SK-N-SH (cell line): ENCODE results near the gene OCA2.

Experiments
- CTCF ChIP-seq: fragments of 200-600 bp; sonication (generic); IDR thresholded peaks from 2 replicates; pipeline ENCODE4 v1.6.1; 2017; ENCODE audit warnings: antibody characterized with exemption, mild to moderate bottlenecking, moderate library complexity
- EP300 ChIP-seq, 2 experiments: IDR thresholded peaks; 2 replicates each; pipeline versions ENCODE4 v1.4.0 to v1.6.1; 2012; ENCODE audit warnings: borderline replicate concordance in 1 of 2, low read depth in 1 of 2, low read length in 1 of 2
- EZH2phosphoT487 ChIP-seq: fragments of 200-600 bp; sonication (generic); IDR thresholded peaks from 2 replicates; pipeline ENCODE4 v1.6.1; 2017; ENCODE audit warnings: low read depth, mixed run types, mild to moderate bottlenecking, antibody characterized with exemption, moderate library complexity, borderline replicate concordance
- FOSL2 ChIP-seq: IDR thresholded peaks from 2 replicates; pipeline ENCODE4 v1.4.0; 2012; ENCODE audit warnings: low read depth, mild to moderate bottlenecking, moderate library complexity, borderline replicate concordance
- GABPA ChIP-seq: IDR thresholded peaks from 2 replicates; pipeline ENCODE4 v1.4.0; 2012; ENCODE audit warnings: low read depth, mild to moderate bottlenecking
- IRF3 ChIP-seq: fragments of 150-350 bp; IDR thresholded peaks from 2 replicates; pipeline ENCODE4 v1.6.1; 2016; ENCODE audit warnings: mild to moderate bottlenecking, low read depth, low read length
- POLR2AphosphoS5 ChIP-seq: IDR thresholded peaks from 2 replicates; pipeline ENCODE4 v1.6.1; 2012; ENCODE audit warnings: low read depth, low read length
- RAD21 ChIP-seq: IDR thresholded peaks from 2 replicates; pipeline ENCODE4 v1.6.1; 2012; ENCODE audit warnings: mild to moderate bottlenecking, low read length
- RFX5 ChIP-seq: IDR thresholded peaks from 2 replicates; pipeline ENCODE4 v1.6.1; 2012; ENCODE audit warnings: mild to moderate bottlenecking, improper control_type of control experiment, low read length
- RXRA ChIP-seq: IDR thresholded peaks from 2 replicates; pipeline ENCODE4 v1.4.0; 2012; ENCODE audit warnings: low read depth, mild to moderate bottlenecking, borderline replicate concordance
- TEAD4 ChIP-seq: IDR thresholded peaks from 2 replicates; pipeline ENCODE4 v1.4.0; 2012; ENCODE audit warnings: mild to moderate bottlenecking, borderline replicate concordance; ENCODE audit not compliant: insufficient read depth
- TF ChIP-seq, protein P1 (sequence below): IDR thresholded peaks from 2 replicates; pipeline ENCODE4 v1.4.0; 2012; ENCODE audit warnings: low read depth
- TF ChIP-seq, protein P2 (sequence below): IDR thresholded peaks from 2 replicates; pipeline ENCODE4 v1.6.1; 2012; ENCODE audit warnings: mild to moderate bottlenecking, low read depth, low read length, moderate library complexity

DNA sequence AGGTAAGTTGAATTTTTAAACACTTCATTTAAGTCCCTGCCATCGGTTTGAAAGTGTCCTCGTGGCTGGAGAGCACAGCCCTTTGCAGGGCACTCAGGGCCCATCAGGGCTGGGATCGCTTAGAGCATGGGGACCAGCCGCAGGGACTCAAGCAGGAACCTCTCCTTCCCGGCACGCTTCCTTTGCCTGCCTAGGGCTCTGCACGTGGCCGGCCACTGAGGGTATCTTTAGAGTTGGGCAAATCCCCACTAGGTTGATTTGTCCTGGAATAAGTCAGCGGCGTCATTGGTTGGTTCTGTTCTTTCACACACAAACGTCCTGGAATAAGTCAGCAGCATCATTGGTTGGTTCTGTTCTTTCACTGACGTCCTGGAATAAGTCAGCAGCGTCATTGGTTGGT is 131.6 kb downstream of the OCA2 start:
- TF ChIP-seq CTCF (no peak), GABPA (no peak), TEAD4 (no peak), POLR2AphosphoS5 (no peak), EZH2phosphoT487 (no peak), EP300 (IDR thresholded peaks at IDR 0.05; ENCODE audit: borderline replicate concordance in 1 of 2, low read depth in 1 of 2, low read length in 1 of 2) (no peak), FOSL2 (no peak), RXRA (no peak), RAD21 (no peak), RFX5 (no peak), IRF3 (no peak)
- TF ChIP-seq, protein P1, sequence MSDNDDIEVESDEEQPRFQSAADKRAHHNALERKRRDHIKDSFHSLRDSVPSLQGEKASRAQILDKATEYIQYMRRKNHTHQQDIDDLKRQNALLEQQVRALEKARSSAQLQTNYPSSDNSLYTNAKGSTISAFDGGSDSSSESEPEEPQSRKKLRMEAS = no peak
- TF ChIP-seq, protein P2, sequence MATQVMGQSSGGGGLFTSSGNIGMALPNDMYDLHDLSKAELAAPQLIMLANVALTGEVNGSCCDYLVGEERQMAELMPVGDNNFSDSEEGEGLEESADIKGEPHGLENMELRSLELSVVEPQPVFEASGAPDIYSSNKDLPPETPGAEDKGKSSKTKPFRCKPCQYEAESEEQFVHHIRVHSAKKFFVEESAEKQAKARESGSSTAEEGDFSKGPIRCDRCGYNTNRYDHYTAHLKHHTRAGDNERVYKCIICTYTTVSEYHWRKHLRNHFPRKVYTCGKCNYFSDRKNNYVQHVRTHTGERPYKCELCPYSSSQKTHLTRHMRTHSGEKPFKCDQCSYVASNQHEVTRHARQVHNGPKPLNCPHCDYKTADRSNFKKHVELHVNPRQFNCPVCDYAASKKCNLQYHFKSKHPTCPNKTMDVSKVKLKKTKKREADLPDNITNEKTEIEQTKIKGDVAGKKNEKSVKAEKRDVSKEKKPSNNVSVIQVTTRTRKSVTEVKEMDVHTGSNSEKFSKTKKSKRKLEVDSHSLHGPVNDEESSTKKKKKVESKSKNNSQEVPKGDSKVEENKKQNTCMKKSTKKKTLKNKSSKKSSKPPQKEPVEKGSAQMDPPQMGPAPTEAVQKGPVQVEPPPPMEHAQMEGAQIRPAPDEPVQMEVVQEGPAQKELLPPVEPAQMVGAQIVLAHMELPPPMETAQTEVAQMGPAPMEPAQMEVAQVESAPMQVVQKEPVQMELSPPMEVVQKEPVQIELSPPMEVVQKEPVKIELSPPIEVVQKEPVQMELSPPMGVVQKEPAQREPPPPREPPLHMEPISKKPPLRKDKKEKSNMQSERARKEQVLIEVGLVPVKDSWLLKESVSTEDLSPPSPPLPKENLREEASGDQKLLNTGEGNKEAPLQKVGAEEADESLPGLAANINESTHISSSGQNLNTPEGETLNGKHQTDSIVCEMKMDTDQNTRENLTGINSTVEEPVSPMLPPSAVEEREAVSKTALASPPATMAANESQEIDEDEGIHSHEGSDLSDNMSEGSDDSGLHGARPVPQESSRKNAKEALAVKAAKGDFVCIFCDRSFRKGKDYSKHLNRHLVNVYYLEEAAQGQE = no peak
